GM21619 (cell line): Measurements from ENCODE around the gene HUNK.

Source experiments
- ATAC-seq: cut with Tn5 transposase; IDR thresholded peaks from one replicate; pipeline ENCODE4 v1.9.1; 2021; ENCODE audit not compliant: unreplicated experiment

Gene HUNK

GRCh38 chr21:31895077-31895835 is 22.4 kb downstream of the HUNK start:
- ATAC-seq, result no peak

- ATAC-seq, result no peak
These were observed 23.2 kb downstream of the HUNK start for GRCh38 chr21:31896019-31896418.

- ATAC-seq, result no peak
These were observed 24.5 kb downstream of the HUNK start for GRCh38 chr21:31897311-31897710.

- no peak for ATAC-seq
These were observed 26.3 kb downstream of the HUNK start for GRCh38 chr21:31898933-31899630.

GRCh38 chr21:31900121-31900895 is 27.5 kb downstream of the HUNK start:
- no peak for ATAC-seq

GRCh38 chr21:31901315-31901714 is 28.5 kb downstream of the HUNK start:
- ATAC-seq, result no peak

- ATAC-seq, result no peak
These were observed 29.6 kb downstream of the HUNK start for GRCh38 chr21:31902438-31902837.

GRCh38 chr21:31903896-31904295 is 31.1 kb downstream of the HUNK start:
- ATAC-seq, result no peak

GRCh38 chr21:31905503-31906451 is 33.0 kb downstream of the HUNK start:
- no peak for ATAC-seq

- ATAC-seq, result no peak
These were observed 35.5 kb downstream of the HUNK start for GRCh38 chr21:31908106-31909031.

- ATAC-seq, result no peak
These were observed 36.6 kb downstream of the HUNK start for GRCh38 chr21:31909153-31910073.

GRCh38 chr21:31910074-31910470 is 37.3 kb downstream of the HUNK start:
- ATAC-seq, result no peak

- no peak for ATAC-seq
These were observed 38.5 kb downstream of the HUNK start for GRCh38 chr21:31911138-31911907.

GRCh38 chr21:31912501-31912900 is 39.7 kb downstream of the HUNK start:
- no peak for ATAC-seq

- ATAC-seq, result no peak
These were observed 40.4 kb downstream of the HUNK start for GRCh38 chr21:31913182-31913608.

- ATAC-seq, result no peak
These were observed 41.7 kb downstream of the HUNK start for GRCh38 chr21:31914472-31914871.

GRCh38 chr21:31915566-31915965 is 42.7 kb downstream of the HUNK start:
- no peak for ATAC-seq

- no peak for ATAC-seq
These were observed 44.3 kb downstream of the HUNK start for GRCh38 chr21:31917108-31917507.
